Smooth muscle cell (in vitro differentiated cells): ENCODE results near the gene HDAC4. TPM values are rescaled to one million over a fixed set of nuclear protein-coding genes. Genes with fewer than 3 reads are reported as not detected.

Experiments
- DNase-seq: peaks from one replicate; lab custom pipeline; 2025; ENCODE audit not compliant: unreplicated experiment; lab: John Stamatoyannopoulos, UW
- H2AFZ ChIP-seq: fragments of 200-600 bp; sonication (generic); 2 replicates; pipeline ENCODE4 v1.6.0; 2016; ENCODE audit warnings: antibody characterized with exemption, low read depth, mild to moderate bottlenecking
- H3F3A ChIP-seq: fragments of 200-600 bp; sonication (generic); 2 replicates; pipeline ENCODE4 v1.6.0; 2017; ENCODE audit warnings: antibody characterized with exemption, low read depth
- H3K27ac ChIP-seq: fragments of 200-600 bp; sonication (generic); 2 replicates; pipeline ENCODE4 v1.5.1; 2016; ENCODE audit warnings: low read depth, mild to moderate bottlenecking
- H3K27me3 ChIP-seq: fragments of 200-600 bp; sonication (generic); 2 replicates; pipeline ENCODE4 v1.6.1; 2016; ENCODE audit warnings: low read depth, mild to moderate bottlenecking
- H3K36me3 ChIP-seq: fragments of 200-600 bp; sonication (generic); 2 replicates; pipeline ENCODE4 v1.5.1; 2016; ENCODE audit warnings: low read depth
- H3K4me1 ChIP-seq: fragments of 200-600 bp; sonication (generic); 2 replicates; pipeline ENCODE4 v1.5.1; 2016; ENCODE audit warnings: low read depth
- H3K4me2 ChIP-seq: fragments of 200-600 bp; sonication (generic); 2 replicates; pipeline ENCODE4 v1.6.0; 2016; ENCODE audit warnings: mild to moderate bottlenecking
- H3K4me3 ChIP-seq: fragments of 200-600 bp; sonication (generic); 2 replicates; pipeline ENCODE4 v1.5.1; 2016; ENCODE audit warnings: mild to moderate bottlenecking
- H3K79me2 ChIP-seq: fragments of 200-600 bp; sonication (generic); 2 replicates; pipeline ENCODE4 v1.6.0; 2016; ENCODE audit warnings: low read depth, mild to moderate bottlenecking
- H3K9ac ChIP-seq: fragments of 200-600 bp; sonication (generic); 2 replicates; pipeline ENCODE4 v1.6.0; 2016; ENCODE audit warnings: low read depth
- H3K9me3 ChIP-seq: fragments of 200-600 bp; sonication (generic); replicated peaks from 2 replicates; pipeline ENCODE4 v1.5.1; 2016; ENCODE audit warnings: low read depth
- H4K20me1 ChIP-seq: fragments of 200-600 bp; sonication (generic); 2 replicates; pipeline ENCODE4 v1.6.0; 2016; ENCODE audit warnings: low read depth
- WGBS: methylation state at CpG from one replicate; pipeline ENCODE4 v1.1.7; 2016; ENCODE audit warnings: low lambda C conversion rate; 5-methylcytosine and 5-hydroxymethylcytosine counted together
- polyA plus RNA-seq: library from polyadenylated mRNA; unstranded; fragments of >200 nt; fragmentation: Nextera tagmentation; extraction: Ambion mirVana; gene quantifications from 2 replicates; pipeline ENCODE4 v1.2.1, GENCODE V29; 2016
- total RNA-seq: library from RNA; depleted of rRNA; stranded (reverse); fragments of >200 nt; gene quantifications from 2 replicates; pipeline ENCODE4 v1.2.3, GENCODE V29; 2014
- TF ChIP-seq, protein P1 (sequence below): fragments of 200-600 bp; sonication (generic); IDR thresholded peaks from 2 replicates; pipeline ENCODE4 v1.5.1; 2017; ENCODE audit warnings: borderline replicate concordance, mild to moderate bottlenecking, antibody characterized with exemption; ENCODE audit not compliant: insufficient read depth, poor library complexity, severe bottlenecking

HDAC4 gene
- total and polyA plus RNA-seq, 2 experiments from 2014 or later = 6.2 to 35.7 TPM

DNA sequence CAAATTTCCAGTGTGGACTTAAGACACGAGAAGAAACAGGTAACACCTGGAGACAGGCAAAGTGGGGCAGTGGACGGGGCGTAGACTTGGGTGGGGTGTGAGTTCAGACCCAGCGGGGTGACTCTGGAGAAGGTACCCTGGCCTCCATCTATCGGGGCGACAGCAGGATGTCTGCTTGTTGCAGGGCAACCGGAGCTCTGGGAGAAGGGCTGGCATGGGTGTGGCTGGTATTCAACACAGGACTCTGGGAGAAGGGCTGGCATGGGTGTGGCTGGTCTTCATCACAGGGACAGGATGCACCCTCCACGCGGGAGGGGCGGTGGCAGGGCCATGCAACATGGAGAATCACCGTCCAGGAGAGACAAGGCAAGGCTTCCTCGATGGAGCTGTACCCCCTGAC, 198.5 kb downstream of the HDAC4 start:
- Histone ChIP-seq H3K4me3 (no peak overlapping the region), H3K9me3 (no peaks in the 10 kb centered on the region), H3K9ac (no peak overlapping the region), H2AFZ (no peak overlapping the region), H3K4me1 (no peaks in the 10 kb centered on the region), H3K27ac (no peak overlapping the region), H3K27me3 (no peaks in the 10 kb centered on the region), H3K36me3 (no peaks in the 10 kb centered on the region), H4K20me1 (peaks cover 60% of the 10 kb centered on the region), H3K79me2 (peaks cover 10% of the 10 kb centered on the region), H3F3A (no peaks in the 10 kb centered on the region), H3K4me2 (no peak overlapping the region)
- TF ChIP-seq, protein P1, sequence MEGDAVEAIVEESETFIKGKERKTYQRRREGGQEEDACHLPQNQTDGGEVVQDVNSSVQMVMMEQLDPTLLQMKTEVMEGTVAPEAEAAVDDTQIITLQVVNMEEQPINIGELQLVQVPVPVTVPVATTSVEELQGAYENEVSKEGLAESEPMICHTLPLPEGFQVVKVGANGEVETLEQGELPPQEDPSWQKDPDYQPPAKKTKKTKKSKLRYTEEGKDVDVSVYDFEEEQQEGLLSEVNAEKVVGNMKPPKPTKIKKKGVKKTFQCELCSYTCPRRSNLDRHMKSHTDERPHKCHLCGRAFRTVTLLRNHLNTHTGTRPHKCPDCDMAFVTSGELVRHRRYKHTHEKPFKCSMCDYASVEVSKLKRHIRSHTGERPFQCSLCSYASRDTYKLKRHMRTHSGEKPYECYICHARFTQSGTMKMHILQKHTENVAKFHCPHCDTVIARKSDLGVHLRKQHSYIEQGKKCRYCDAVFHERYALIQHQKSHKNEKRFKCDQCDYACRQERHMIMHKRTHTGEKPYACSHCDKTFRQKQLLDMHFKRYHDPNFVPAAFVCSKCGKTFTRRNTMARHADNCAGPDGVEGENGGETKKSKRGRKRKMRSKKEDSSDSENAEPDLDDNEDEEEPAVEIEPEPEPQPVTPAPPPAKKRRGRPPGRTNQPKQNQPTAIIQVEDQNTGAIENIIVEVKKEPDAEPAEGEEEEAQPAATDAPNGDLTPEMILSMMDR = no peak
- 97% methylated on average over 12 of the region's 12 CpGs for WGBS
- no peak for DNase-seq

DNA sequence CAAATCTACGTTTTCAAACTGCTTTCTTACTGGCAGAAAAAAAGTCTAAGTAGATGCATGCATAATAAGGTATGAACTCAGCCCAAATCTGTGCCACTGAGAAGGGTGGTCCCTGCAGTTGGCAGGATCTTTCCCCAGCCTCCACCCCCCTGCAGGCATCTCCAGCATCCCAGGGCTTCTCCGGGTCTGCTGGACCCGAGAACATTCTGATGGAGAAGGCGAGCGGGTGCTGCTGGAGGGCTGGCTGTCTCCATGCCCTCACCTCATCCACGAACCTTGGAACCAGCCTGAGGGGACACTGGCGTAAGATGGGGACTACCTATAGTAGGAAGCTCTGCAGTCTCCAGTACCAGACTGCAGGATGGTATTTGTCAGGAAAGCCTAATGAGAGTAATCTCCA, 198.9 kb downstream of the HDAC4 start:
- no peaks in the 10 kb centered on the region for H3K4me1 ChIP-seq
- peaks cover 5% of the 10 kb centered on the region for H3K79me2 ChIP-seq
- no peak overlapping the region for H2AFZ ChIP-seq
- no peak overlapping the region for H3K27ac ChIP-seq
- H3K36me3 ChIP-seq = no peaks in the 10 kb centered on the region
- no peaks in the 10 kb centered on the region for H3F3A ChIP-seq
- no peak for DNase-seq
- no peak overlapping the region for H3K4me2 ChIP-seq
- no peak overlapping the region for H3K9ac ChIP-seq
- no peaks in the 10 kb centered on the region for H3K27me3 ChIP-seq
- H3K9me3 ChIP-seq = no peaks in the 10 kb centered on the region
- peaks cover 57% of the 10 kb centered on the region for H4K20me1 ChIP-seq
- no peak overlapping the region for H3K4me3 ChIP-seq
- TF ChIP-seq, protein P1 = no peak
- 96% methylated on average over 7 of the region's 7 CpGs for WGBS

DNA sequence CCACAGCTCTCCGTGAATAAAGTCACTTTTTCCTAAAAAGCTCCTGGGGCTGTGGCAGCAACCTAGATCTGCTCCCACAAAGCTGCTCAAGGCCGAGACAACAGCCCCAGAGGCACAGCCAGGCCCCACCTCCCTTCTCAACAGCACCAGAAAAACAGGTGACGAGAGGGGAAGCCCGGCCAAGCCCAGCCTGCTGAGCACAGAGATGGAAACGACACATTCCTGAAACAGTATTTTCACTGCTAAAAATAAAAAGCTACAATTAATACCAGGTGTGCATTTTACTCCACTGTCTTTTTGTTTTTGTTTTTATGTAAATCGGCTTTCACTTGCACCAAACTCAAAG, 199.3 kb downstream of the HDAC4 start:
- Histone ChIP-seq H3K27ac (no peak overlapping the region), H3K79me2 (peaks cover 2% of the 10 kb centered on the region), H3K36me3 (no peaks in the 10 kb centered on the region), H3F3A (no peaks in the 10 kb centered on the region), H3K9me3 (no peaks in the 10 kb centered on the region), H3K4me2 (no peak overlapping the region), H4K20me1 (peaks cover 53% of the 10 kb centered on the region), H3K27me3 (no peaks in the 10 kb centered on the region), H3K9ac (no peak overlapping the region), H3K4me3 (no peak overlapping the region), H3K4me1 (no peaks in the 10 kb centered on the region), H2AFZ (no peak overlapping the region)
- TF ChIP-seq, protein P1 = no peak
- DNase-seq = no peak
- WGBS = 76% methylated on average over 6 of the region's 6 CpGs

DNA sequence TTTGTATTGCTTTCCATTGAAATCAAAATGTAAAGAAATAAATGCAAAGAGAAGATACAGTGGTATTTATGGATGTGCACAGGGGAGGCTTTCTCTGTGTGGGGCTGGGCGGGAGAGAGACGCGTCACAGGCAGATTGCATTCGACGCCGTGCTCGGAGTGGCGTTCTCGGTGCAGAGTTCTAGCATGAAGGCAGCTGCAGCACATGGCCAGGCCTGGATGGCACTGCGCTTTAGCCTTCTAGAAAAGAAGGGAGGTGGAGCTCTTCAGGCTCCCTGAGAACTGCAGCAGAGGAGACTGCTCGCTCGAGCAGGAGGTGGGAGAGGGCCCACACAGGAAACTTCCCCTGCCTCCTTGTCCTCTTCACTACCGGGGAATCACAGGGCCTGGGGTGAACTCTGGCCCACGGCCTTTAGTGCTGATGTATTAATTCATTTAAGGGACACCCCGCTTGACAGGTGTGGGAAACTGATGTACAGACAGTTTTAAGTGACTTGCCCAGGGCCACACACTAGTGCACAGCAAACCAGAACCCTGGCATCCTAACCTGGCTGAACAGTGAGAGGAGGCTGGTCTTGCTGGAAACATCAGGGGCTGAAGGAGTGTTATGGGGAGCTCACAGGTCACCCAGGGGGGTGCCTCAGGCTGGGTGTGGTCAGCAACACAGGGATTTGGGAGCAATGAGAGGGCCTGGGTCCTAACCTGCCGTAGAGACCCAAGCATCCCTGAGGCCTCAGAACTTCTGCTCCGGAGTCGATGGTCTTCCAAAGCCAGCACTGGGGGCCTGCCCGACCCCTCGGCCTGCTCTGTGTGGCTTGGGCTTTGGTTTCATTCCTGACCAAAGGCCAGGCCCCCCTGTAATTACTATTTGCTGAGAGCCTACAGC, 199.9 kb downstream of the HDAC4 start:
- no peaks in the 10 kb centered on the region for H3K9me3 ChIP-seq
- H3K27ac ChIP-seq = no peak overlapping the region
- H2AFZ ChIP-seq = no peak overlapping the region
- no peaks in the 10 kb centered on the region for H3F3A ChIP-seq
- TF ChIP-seq, protein P1 = no peak
- no peak for DNase-seq
- H3K36me3 ChIP-seq = no peaks in the 10 kb centered on the region
- no peaks in the 10 kb centered on the region for H3K4me1 ChIP-seq
- no peak overlapping the region for H3K4me3 ChIP-seq
- 91% methylated on average over 20 of the region's 20 CpGs for WGBS
- no peaks in the 10 kb centered on the region for H3K79me2 ChIP-seq
- no peaks in the 10 kb centered on the region for H3K27me3 ChIP-seq
- no peak overlapping the region for H3K4me2 ChIP-seq
- no peak overlapping the region for H3K9ac ChIP-seq
- H4K20me1 ChIP-seq = peaks cover 58% of the 10 kb centered on the region
